D721Med (cell line): ENCODE results near the gene PIGX.
A peak's percentile ranks its signal among the peaks of the same experiment; 100 is the strongest.

Experiments
- DNase-seq: peaks from one replicate; pipeline ENCODE4 v3.0.0; 2011; ENCODE audit warnings: low spot score; ENCODE audit not compliant: insufficient read length
- FAIRE-seq: peaks from 2 replicates; lab custom pipeline; 2011; peaks lifted over from hg19 to GRCh38; lab: Jason Lieb, UNC
- TF ChIP-seq, protein P1 (sequence below): IDR thresholded peaks from 2 replicates; pipeline ENCODE4 v1.5.1; 2012; ENCODE audit warnings: mild to moderate bottlenecking, control low read depth; ENCODE audit not compliant: insufficient read depth; ENCODE audit errors: missing control alignments

The PIGX gene

DNA sequence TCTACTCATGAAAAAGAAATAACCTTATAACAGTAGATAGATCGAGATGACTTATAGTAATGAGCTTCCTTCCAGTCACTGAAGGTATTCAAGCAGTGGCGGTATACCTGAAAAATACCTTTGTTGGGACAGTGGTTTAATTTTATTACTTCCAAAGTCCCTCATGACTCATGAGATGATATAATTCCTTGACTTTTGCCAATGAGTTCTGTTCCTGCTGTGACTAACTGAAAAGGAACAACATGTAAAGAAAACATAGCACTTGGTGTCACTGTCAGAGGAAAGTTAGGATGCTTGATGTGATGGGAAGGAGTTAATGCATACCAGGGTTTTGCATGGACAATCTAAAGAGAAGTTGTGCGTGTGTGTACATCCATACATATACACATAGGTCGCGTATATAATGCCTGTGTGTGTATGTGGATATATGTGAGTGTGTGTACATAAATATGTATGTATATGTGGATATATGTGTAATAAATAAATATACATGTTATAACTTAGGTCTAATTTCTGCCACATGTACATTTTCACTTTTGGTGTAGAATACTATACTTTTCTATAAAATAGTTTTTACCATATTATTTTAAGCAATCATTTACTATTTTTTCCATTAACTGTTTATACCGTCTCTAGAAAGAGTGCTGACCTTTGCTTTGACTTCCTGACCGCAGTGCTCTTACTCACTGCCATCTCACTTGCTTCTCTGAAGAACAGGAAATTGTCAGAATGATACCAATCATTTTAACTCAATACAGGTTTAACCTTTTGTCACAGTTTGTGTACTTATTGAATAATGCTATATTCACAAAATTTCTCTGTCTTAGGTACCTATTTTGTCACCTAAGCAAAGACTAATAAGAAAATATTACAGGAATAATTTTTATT lies 14.9 kb downstream of the PIGX start:
- DNase-seq (no peak), FAIRE-seq (no peak)
- TF ChIP-seq, protein P1, sequence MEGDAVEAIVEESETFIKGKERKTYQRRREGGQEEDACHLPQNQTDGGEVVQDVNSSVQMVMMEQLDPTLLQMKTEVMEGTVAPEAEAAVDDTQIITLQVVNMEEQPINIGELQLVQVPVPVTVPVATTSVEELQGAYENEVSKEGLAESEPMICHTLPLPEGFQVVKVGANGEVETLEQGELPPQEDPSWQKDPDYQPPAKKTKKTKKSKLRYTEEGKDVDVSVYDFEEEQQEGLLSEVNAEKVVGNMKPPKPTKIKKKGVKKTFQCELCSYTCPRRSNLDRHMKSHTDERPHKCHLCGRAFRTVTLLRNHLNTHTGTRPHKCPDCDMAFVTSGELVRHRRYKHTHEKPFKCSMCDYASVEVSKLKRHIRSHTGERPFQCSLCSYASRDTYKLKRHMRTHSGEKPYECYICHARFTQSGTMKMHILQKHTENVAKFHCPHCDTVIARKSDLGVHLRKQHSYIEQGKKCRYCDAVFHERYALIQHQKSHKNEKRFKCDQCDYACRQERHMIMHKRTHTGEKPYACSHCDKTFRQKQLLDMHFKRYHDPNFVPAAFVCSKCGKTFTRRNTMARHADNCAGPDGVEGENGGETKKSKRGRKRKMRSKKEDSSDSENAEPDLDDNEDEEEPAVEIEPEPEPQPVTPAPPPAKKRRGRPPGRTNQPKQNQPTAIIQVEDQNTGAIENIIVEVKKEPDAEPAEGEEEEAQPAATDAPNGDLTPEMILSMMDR: no peak

DNA sequence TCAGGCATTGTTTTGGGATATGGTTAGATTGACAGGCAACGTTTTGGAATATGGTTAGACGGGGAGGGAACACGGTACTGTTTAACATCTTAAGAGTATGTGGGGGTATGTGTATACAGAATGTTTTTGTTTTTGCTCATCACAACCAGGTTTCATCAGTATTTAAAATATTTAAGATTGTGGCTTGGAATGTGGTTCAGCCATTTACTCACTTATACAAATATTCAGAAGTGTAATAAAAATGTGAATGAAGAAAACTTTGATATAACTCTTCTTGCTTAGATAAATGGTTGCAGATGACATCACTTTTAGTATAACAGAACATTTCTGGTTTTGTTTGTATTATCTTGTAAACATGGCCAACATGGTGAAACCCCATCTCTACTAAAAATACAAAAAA lies 23.6 kb downstream of the PIGX start:
- TF ChIP-seq, protein P1: no peak
- no peak for DNase-seq
- no peak for FAIRE-seq

DNA sequence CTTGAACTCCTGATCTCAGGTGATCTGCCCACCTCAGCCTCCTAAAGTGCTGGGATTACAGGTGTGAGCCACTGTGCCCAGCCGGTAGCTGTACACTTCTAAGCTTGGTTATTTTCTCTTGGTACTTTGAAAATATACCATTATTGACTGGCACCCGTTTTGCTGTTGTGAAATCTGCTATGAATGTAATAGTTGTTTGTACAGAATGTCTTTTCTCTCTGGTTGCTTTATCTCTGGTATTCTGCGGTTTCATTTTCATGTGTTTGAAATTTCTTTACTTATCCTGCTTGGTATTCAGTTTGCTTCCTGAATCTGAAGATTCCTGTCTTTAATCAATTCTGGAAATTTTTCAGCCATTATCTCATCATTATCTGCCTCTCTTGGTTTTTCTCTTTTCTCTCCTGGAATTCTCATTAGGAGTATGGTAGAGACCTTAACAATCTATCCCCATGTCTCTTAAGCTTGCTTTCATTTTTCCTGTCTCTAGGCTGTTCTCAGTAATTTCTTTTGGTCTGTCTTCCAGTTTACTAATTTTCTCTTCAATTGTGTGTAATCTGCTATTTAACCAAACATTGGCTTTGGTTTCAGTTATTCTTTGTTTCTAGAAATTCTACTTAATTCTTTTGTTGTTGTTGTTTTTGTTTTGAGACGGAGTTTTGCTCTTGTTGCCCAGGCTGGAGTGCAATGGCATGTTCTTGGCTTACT lies 24.6 kb downstream of the PIGX start:
- TF ChIP-seq, protein P1: no peak
- DNase-seq (no peak), FAIRE-seq (no peak)

DNA sequence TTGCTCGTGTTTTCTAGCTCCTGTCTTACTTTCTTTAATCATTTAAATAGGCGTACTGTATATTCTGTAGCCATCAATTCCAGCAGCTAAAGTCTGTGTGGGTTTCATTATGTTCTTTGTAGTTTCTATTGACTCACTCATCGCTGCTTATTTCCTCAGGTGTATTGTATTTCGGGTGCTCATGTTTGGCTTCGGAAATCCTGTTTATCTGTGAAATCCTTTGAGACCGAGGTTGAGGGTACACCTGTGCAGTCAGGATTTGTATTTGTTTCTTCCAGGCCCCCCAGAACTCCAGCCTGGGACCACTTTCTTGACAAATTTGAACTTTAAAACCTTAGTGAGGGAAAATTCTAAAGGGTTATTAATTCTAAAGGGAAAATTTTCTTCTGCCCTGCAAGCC lies 25.5 kb downstream of the PIGX start:
- no peak for DNase-seq
- FAIRE-seq: no peak
- TF ChIP-seq, protein P1: no peak

DNA sequence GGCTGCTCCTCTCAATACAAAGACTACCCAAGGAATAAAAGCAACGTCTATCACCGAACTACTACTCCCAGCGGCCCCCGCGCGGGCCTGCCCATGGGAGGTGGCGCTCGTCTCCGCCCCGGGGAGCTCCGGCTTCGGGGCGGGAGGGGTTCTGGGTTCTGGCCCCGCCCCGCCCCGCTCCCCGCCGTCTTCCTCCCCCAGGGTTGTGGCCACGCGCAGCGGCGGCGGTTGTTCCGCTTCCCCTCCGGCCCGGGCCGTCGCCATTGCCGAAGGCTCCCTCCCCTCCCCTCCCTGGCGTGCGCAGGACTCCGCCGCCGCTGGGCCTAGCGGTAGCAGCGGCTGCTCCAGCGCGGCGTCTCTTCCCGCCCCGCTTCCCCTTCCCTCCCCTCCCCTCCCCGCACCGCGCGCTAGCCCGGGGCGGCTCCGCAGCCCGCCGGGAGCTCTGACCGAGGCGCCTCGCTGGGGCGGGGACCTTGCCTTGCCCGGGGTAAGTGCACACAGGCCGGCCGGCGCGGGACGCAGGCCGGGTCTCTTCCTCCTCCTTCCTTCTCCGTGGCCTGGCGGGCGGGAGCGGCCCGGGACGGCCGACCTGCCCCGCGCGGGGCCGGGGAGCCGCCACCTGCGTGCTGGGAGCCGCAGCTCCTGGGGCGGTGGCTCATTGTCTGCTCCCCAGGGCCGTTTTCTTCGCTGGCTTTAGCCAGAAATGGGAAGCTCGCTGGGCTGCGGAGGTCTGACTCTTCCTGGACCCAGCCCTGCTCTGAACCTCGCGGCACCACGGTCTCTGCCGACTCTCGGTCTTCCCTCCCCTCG lies 27.7 kb downstream of the PIGX start, which contains the start of gene PAK2:
Gene PAK2 (plus strand): TSS at position 187 of the 810 bp plus-strand sequence. CDS start 42,790 bp downstream, outside the sequence.
- TF ChIP-seq, protein P1: no peak
- FAIRE-seq (no peak), DNase-seq (peak; percentile 58)

DNA sequence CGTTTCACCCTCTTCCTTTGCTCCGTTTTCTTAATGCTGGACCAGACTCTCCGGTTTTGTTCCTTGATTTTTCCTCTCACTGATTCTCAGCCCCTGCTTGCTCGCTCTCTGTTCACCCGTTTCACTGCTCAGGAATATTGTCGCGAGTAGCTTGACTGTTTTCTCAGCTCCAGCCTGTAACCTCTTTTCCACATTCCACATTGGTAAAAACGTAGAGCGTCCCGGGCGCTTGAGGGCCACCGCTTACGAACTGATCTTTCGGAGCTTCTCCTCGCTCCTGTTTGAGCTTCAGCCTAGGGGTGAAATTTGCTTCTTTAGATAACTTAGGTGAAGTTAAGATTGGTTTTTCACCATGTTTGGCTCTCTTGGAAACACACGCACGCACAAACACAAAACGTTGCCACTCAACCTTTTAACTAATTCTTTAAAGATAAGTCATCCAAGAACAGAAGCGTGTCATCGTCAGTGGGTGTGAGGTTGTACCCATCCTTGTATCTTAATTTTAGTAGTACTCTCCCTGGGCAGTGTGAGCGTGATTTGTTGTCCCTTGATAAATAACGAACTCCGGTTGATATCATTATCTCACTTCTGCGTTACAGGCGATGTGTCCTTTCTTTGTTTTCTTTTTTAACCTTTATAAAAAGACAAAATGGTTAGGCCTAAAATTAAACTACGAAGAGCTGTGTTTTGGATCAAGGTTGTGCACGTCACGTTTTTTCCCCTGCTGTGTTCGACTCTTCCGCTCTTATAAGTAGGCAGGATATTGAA lies 28.5 kb downstream of the PIGX start:
- FAIRE-seq (no peak), DNase-seq (no peak)
- TF ChIP-seq, protein P1: no peak
